ENCODE measurements around the gene MSRB3. TPM values are rescaled to one million over a fixed set of nuclear protein-coding genes. Genes with fewer than 3 reads are reported as not detected.

The MSRB3 gene
- total and polyA plus RNA-seq, 10 of the 15 experiments (the other 5 are each of a cell fraction or from before 2014, with no cell fraction given): 0.07 to 2.7 (median 1.3) TPM

GRCh38 chr12:65463611-65464010 lies 185.1 kb downstream of the MSRB3 start (continued):
- TF ChIP-seq PRDM15 (CRISPR knock-in tag; IDR thresholded peaks at IDR 0.05): no peak

GRCh38 chr12:65464930-65465329 lies 186.4 kb downstream of the MSRB3 start:
- in situ Hi-C loops (cut with MboI): no loop called here
- no TSS peak for BruUV-seq (replicated peaks)

More at GRCh38 chr12:65464930-65465329, 186.4 kb downstream of the MSRB3 start:
- no peak overlapping the region for H3K9ac ChIP-seq (ENCODE audit: control insufficient read depth, insufficient read depth, low read length)
- ChIA-PET SMC1A (ENCODE audit: uncharacterized antibody, unreplicated experiment) (no interaction called here), RAD21 (ENCODE audit: unreplicated experiment) (no interaction called here), POLR2A (no interaction called here), CTCF (interaction anchor here (0.6 kb wide), 1 partner anchor 692 kb away, joined by 3 read pairs; no protein-coding TSS in a partner anchor)
- H4K20me1 ChIP-seq (ENCODE audit: control insufficient read depth, insufficient read depth): no peaks in the 10 kb centered on the region
- TF ChIP-seq RAD21 (IDR thresholded peaks at IDR 0.05; ENCODE audit: insufficient read depth, low read depth, low read length) (no peak), LARP7 (IDR thresholded peaks at IDR 0.05) (no peak)
- H3K4me3 ChIP-seq: no peak overlapping the region
- no peaks in the 10 kb centered on the region for H3K36me3 ChIP-seq (ENCODE audit: control insufficient read depth in 2 of 2, insufficient read depth in 2 of 2, low read length in 1 of 2)
- no peak overlapping the region for H2AFZ ChIP-seq (ENCODE audit: control insufficient read depth, low read depth, low read length)
- no peaks in the 10 kb centered on the region for H3K9me3 ChIP-seq (replicated peaks; ENCODE audit: control insufficient read depth, insufficient read depth, low read length)
- FAIRE-seq (no peak), ATAC-seq (no peak), DNase-seq (ENCODE audit: low read depth, low spot score) (no peak)
- H3K79me2 ChIP-seq (ENCODE audit: control insufficient read depth, insufficient read depth, low read length): no peaks in the 10 kb centered on the region
- 19% methylated on average over 3 of the region's 3 CpGs for WGBS (ENCODE audit: insufficient coverage, insufficient replicate concordance, low lambda C conversion rate, missing lambda C conversion rate)
- H3K4me1 ChIP-seq (ENCODE audit: control insufficient read depth, insufficient read depth, low read length): no peaks in the 10 kb centered on the region
- H3K27ac ChIP-seq (ENCODE audit: control insufficient read depth, insufficient read depth): no peak overlapping the region
- intact Hi-C loops (cut with micrococcal nuclease; ENCODE audit: unreplicated experiment): no loop called here
- no peaks in the 10 kb centered on the region for H3K27me3 ChIP-seq (replicated peaks in 1 of 2; ENCODE audit: control insufficient read depth in 2 of 2, insufficient read depth in 2 of 2, low read length in 1 of 2)
- H3K4me2 ChIP-seq (ENCODE audit: control insufficient read depth, insufficient read depth): no peak overlapping the region

Data from GM12878 (cell line).